Esophagus muscularis mucosa (tissue), 4 donors: ENCODE measurements around the gene BCKDHB. TPM values are rescaled to one million over a fixed set of nuclear protein-coding genes. Genes with fewer than 3 reads are reported as not detected.

Source experiments
- DNase-seq: peaks from one replicate; pipeline ENCODE4 v3.0.0-alpha.2; 2017; ENCODE audit errors: extremely low spot score
- H3K27ac ChIP-seq, 4 donors: fragments of 200-600 bp; sonication (generic); replicated peaks in 1 of 4; 1 replicate in 3 of 4; 2 replicates in 1 of 4; pipeline ENCODE4 v1.5.1; 2016 to 2019; ENCODE audit warnings: mild to moderate bottlenecking in 1 of 4
- H3K27me3 ChIP-seq, 4 donors: fragments of 200-600 bp; sonication (generic); one replicate each; pipeline versions ENCODE4 v1.5.1 to v1.6.0; 2016 to 2019
- H3K36me3 ChIP-seq, 4 donors: fragments of 200-600 bp; sonication (generic); one replicate each; pipeline ENCODE4 v1.5.1; 2016 to 2019
- H3K4me1 ChIP-seq, 4 donors: fragments of 200-600 bp; sonication (generic); one replicate each; pipeline ENCODE4 v1.5.1; 2016 to 2019
- H3K4me3 ChIP-seq, 4 donors: fragments of 200-600 bp; sonication (generic); 1 replicate in 2 of 4; 2 replicates in 2 of 4; pipeline ENCODE4 v1.5.1; 2016 to 2019; ENCODE audit warnings: mild to moderate bottlenecking in 4 of 4, moderate library complexity in 1 of 4
- H3K9me3 ChIP-seq, 4 donors: fragments of 200-600 bp; sonication (generic); 1 replicate in 3 of 4; 2 replicates in 1 of 4; pipeline ENCODE4 v1.5.1; 2016 to 2019
- EP300 ChIP-seq: sonication (generic); formaldehyde crosslinking; IDR thresholded peaks from one replicate; pipeline ENCODE4 v1.6.1; 2017; ENCODE audit warnings: antibody characterized with exemption
- POLR2A ChIP-seq: fragments of 450-650 bp; IDR thresholded peaks from one replicate; pipeline ENCODE4 v1.6.1; 2017; ENCODE audit warnings: antibody characterized with exemption, moderate library complexity, mild to moderate bottlenecking, low read depth
- POLR2AphosphoS5 ChIP-seq, 2 donors: sonication (generic); formaldehyde crosslinking; IDR thresholded peaks; one replicate each; pipeline ENCODE4 v1.6.1; 2017; ENCODE audit warnings: antibody characterized with exemption in 2 of 2
- WGBS: methylation state at CpG from one replicate; pipeline ENCODE4 v1.1.5; 2018; 5-methylcytosine and 5-hydroxymethylcytosine counted together
- intact Hi-C: fragments of 100-400 bp; cut with DNase I; formaldehyde crosslinking; loops from one replicate; pipeline ENCODE4 v1.15.1; 2023
- total RNA-seq, 4 donors: library from RNA; depleted of rRNA; stranded (reverse); fragments of >200 nt; gene quantifications; one replicate each; pipeline versions ENCODE4 v1.1.0 to v1.2.1, GENCODE V29; 2016
- TF ChIP-seq, protein P1 (sequence below), 3 experiments: fragments of 200-600 bp in 2 of 3; fragments of 450-650 bp in 1 of 3; sonication (generic) in 2 of 3; IDR thresholded peaks; one replicate each; pipeline ENCODE4 v1.5.1; 2017 to 2019; ENCODE audit warnings: antibody characterized with exemption in 3 of 3, mild to moderate bottlenecking in 2 of 3, moderate library complexity in 1 of 3

BCKDHB gene
- total RNA-seq, 4 donors from 2014 or later = 12.2 to 26.2 (median 20.6) TPM

DNA sequence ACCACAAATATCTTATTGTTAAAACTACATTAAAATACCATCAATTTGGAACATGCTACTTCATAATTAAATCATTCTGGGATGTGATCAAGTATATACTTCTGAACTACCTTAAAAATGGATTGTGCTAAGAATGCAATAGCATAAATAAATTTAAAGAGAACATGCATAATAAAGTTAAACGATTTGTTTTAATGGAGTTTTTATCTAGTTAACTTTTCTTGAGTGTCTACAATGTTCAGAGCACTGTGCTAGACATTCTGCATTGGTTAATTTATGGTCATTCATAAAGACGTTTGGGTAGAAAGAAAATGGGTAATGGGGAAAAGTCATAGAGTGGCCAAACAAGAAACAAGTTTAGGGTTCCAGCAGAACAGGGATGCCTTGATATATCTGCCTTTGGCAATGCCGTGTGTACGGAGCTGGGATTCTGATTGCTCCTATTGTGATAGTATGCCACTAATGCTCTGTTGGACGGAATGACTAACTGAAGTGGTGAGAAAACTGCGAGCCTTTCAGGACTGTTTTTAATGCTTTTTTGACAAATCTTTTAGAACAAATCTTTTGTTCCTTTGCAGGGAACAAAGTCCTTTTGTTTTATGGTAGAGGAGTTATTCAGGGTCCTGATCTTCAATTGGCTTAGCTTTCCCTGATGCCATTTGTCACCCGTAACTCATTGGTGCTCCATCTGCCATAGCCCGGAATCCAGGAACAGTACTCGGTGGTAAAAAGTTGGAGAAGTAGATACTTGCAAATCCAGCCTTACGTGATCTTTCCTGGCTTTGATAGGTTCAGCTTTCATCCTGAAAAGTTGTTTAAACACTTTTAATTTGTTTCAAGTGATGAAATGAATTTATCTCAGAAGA is 162.6 kb downstream of the BCKDHB start:
- TF ChIP-seq POLR2AphosphoS5 (IDR thresholded peaks at IDR 0.05) (no peak), EP300 (no peak), POLR2A (no peak)
- TF ChIP-seq, protein P1, sequence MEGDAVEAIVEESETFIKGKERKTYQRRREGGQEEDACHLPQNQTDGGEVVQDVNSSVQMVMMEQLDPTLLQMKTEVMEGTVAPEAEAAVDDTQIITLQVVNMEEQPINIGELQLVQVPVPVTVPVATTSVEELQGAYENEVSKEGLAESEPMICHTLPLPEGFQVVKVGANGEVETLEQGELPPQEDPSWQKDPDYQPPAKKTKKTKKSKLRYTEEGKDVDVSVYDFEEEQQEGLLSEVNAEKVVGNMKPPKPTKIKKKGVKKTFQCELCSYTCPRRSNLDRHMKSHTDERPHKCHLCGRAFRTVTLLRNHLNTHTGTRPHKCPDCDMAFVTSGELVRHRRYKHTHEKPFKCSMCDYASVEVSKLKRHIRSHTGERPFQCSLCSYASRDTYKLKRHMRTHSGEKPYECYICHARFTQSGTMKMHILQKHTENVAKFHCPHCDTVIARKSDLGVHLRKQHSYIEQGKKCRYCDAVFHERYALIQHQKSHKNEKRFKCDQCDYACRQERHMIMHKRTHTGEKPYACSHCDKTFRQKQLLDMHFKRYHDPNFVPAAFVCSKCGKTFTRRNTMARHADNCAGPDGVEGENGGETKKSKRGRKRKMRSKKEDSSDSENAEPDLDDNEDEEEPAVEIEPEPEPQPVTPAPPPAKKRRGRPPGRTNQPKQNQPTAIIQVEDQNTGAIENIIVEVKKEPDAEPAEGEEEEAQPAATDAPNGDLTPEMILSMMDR (IDR thresholded peaks at IDR 0.05) = no peak
- H3K4me3 ChIP-seq = no peak overlapping the region

DNA sequence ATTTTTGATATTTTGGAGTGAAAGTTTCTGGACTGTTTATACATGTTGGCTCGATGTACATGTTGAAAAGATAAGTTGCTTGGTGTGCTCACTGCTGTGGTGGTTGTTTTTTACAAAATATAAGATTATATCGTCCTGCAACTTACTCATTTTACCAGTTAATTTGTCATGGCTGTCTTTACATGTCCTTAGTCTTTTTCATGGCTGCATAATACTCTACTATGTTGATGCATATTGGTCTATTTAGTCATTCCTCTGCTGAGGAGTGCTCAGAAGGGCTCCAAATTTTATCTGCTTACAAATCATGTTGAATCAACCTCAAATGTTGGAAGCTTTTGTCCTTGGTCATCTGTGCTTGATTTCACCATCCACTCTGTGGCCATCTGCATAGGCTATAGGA is 164.6 kb downstream of the BCKDHB start:
- H3K9me3 ChIP-seq = no peaks in the 10 kb centered on the region
- H3K27ac ChIP-seq = no peak overlapping the region
- WGBS = 93% methylated on average over 2 of the region's 2 CpGs
- H3K36me3 ChIP-seq = no peaks in the 10 kb centered on the region
- intact Hi-C loops = no loop called here
- no peaks in the 10 kb centered on the region for H3K27me3 ChIP-seq
- no peaks in the 10 kb centered on the region for H3K4me1 ChIP-seq
- no peak overlapping the region for H3K4me3 ChIP-seq
- no peak for DNase-seq
- TF ChIP-seq POLR2AphosphoS5 (IDR thresholded peaks at IDR 0.05) (no peak), POLR2A (no peak), EP300 (no peak)
- TF ChIP-seq, protein P1 (IDR thresholded peaks at IDR 0.05) = no peak

More for the DNA sequence above, 162.6 kb downstream of the BCKDHB start:
- intact Hi-C loops = no loop called here
- H3K4me1 ChIP-seq = no peaks in the 10 kb centered on the region
- H3K27ac ChIP-seq = no peak overlapping the region
- H3K9me3 ChIP-seq = no peaks in the 10 kb centered on the region
- no peaks in the 10 kb centered on the region for H3K27me3 ChIP-seq
- H3K36me3 ChIP-seq = no peaks in the 10 kb centered on the region
- WGBS = 88% methylated on average over 10 of the region's 10 CpGs
- DNase-seq = no peak

DNA sequence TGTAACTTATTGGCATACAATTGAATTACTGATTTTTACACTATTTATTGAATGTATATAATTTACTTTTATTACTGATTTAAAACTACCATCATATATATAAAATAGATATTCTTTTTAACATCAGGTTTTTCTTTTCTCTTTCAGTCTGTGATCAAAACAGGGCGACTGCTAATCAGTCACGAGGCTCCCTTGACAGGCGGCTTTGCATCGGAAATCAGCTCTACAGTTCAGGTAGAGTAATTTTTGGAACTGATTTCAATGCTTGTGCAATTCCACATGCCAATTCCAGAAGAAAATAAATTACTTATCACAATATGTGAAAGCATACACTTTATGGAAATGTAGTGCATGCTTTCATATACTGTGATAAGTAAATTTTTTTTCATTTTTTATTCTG is 166.5 kb downstream of the BCKDHB start:
- Histone ChIP-seq H3K4me1 (no peaks in the 10 kb centered on the region), H3K9me3 (no peaks in the 10 kb centered on the region), H3K27ac (no peak overlapping the region), H3K36me3 (no peaks in the 10 kb centered on the region), H3K4me3 (no peak overlapping the region), H3K27me3 (no peaks in the 10 kb centered on the region)
- intact Hi-C loops = no loop called here
- DNase-seq = no peak
- WGBS = 82% methylated on average over 4 of the region's 4 CpGs
- TF ChIP-seq POLR2AphosphoS5 (IDR thresholded peaks at IDR 0.05) = no peak

DNA sequence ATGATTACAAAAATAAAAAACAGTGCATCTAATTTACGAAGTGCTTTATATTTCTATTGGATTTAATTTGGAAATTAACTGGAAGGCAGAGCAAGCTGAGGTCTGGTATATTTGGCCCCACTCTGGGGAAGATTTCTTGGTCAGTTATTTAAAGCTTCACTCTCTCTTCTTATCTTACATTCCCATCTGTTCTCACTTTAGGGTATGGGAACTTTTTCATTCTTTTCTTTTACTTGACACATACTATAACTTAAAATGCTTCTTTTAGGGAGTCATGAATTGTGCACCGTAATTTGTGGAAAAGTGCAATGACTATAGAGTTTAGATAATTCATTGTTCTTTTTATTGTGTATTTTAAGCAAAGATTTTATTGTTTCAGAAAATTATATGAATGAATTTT is 170.4 kb downstream of the BCKDHB start:
- Histone ChIP-seq H3K36me3 (no peaks in the 10 kb centered on the region), H3K4me3 (no peak overlapping the region), H3K9me3 (no peaks in the 10 kb centered on the region), H3K27ac (no peak overlapping the region), H3K27me3 (no peaks in the 10 kb centered on the region), H3K4me1 (no peaks in the 10 kb centered on the region)
- DNase-seq = no peak
- intact Hi-C loops = no loop called here
- WGBS = 91% methylated on average over 2 of the region's 2 CpGs
- TF ChIP-seq POLR2AphosphoS5 (IDR thresholded peaks at IDR 0.05) (no peak), POLR2A (no peak), EP300 (no peak)
- TF ChIP-seq, protein P1 (IDR thresholded peaks at IDR 0.05) = no peak

DNA sequence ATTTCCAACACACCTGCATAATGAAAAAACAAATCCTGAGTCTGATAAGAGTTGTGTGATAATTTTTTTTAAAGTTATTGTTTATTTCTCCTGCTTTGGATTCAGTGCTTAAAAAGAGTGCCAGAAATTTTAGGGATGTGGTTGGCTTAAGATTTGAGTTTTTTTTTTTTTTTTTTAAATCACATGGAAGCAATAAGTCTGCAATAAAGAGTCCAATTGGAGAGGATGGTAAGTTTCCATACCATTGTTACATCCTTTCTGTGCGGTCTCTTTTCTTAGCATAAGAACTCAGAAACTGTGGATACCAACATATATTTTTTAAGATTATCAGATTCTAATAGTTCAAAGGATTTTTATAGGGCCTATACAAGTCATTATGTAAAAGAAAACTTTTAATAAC is 171.0 kb downstream of the BCKDHB start:
- Histone ChIP-seq H3K9me3 (no peaks in the 10 kb centered on the region), H3K4me3 (no peak overlapping the region), H3K27me3 (no peaks in the 10 kb centered on the region), H3K4me1 (no peaks in the 10 kb centered on the region), H3K36me3 (no peaks in the 10 kb centered on the region), H3K27ac (no peak overlapping the region)
- TF ChIP-seq EP300 (no peak), POLR2A (no peak), POLR2AphosphoS5 (IDR thresholded peaks at IDR 0.05) (no peak)
- TF ChIP-seq, protein P1 (IDR thresholded peaks at IDR 0.05) = no peak
- intact Hi-C loops = no loop called here
- WGBS = 100% methylated on average over 1 of the region's 1 CpG
- no peak for DNase-seq
